Activated naive CD8-positive, alpha-beta T cell treated with anti-CD3 and anti-CD28 coated beads, Interleukin-2, amount 10 ng/mL, durations not matched to agents 7 days and 5 days (primary cell): ENCODE data around the gene RHOD. TPM values are rescaled to one million over a fixed set of nuclear protein-coding genes. Genes with fewer than 3 reads are reported as not detected.
A peak's percentile ranks its signal among the peaks of the same experiment; 100 is the strongest.

Experiments used
- ATAC-seq: fragments of 150-1000 bp; cut with Tn5 transposase; one replicate; pipeline ENCODE4 v1.10.0; 2021; ENCODE audit warnings: low read depth, moderate library complexity
- POLR2A ChIA-PET: fragments of 350-600 bp; sonication (Branson Sonifier 250); formaldehyde crosslinking; loops from one replicate; lab custom pipeline; 2021; ENCODE audit warnings: antibody characterized with exemption; lab: Charles Lee
- DNase-seq: peaks from one replicate; pipeline ENCODE4 v3.0.0; 2021
- H3K27ac Mint-ChIP-seq: one replicate; pipeline ENCODE4 v1.8.0; 2022; ENCODE audit warnings: mild to moderate bottlenecking, mixed read lengths
- H3K27me3 Mint-ChIP-seq: one replicate; pipeline ENCODE4 v1.8.0; 2022; ENCODE audit warnings: mild to moderate bottlenecking, moderate library complexity, mixed read lengths
- H3K36me3 Mint-ChIP-seq: one replicate; pipeline ENCODE4 v1.8.0; 2021; ENCODE audit warnings: mild to moderate bottlenecking, mixed read lengths
- H3K4me1 Mint-ChIP-seq: one replicate; pipeline ENCODE4 v1.8.0; 2021; ENCODE audit warnings: mixed read lengths
- H3K4me3 Mint-ChIP-seq: one replicate; pipeline ENCODE4 v1.8.0; 2022; ENCODE audit warnings: mild to moderate bottlenecking, moderate library complexity, mixed read lengths
- H3K9me3 Mint-ChIP-seq: one replicate; pipeline ENCODE4 v1.8.0; 2021; ENCODE audit warnings: mixed read lengths
- microRNA-seq: library from miRNA; unstranded; fragments of <30 nt; microRNA quantifications from one replicate; pipeline ENCODE4 v1.2.0, GENCODE V29; 2022
- total RNA-seq, 2 experiments: library from RNA; stranded (reverse); gene quantifications; one replicate each; pipeline ENCODE4 v1.2.3, GENCODE V29; 2021

The RHOD gene
- total RNA-seq, 2 experiments from 2014 or later: 0.39 to 0.54 TPM

DNA sequence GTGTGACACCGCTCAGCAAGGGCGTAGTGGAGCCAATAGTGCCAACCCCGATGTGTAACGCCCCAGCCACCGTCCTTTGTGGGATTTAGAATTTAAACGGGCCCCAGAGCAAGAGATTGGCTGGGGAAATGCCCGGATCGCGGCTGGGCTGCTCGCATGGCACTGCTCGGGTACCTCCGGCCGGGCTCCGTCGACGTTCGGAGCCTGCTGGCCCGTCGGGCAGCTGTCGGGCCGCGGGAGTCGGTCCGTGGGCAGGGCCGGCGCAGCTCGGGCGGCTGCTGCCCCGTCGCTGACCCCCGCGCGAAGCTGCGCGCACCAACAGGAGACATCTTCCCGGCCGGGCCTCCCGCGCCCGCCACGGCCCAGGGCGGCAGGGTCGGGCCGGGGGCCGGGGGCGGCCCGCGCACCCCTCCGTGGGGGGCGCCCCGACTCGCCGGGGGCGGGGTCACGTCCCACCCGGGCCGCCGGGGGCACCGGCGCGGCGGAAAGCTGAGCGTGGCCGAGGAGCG is 61.1 kb downstream of the RHOD start:
- Mint-ChIP-seq H3K4me3 (peak overlapping the region; percentile 76), H3K36me3 (peaks cover 17% of the 10 kb centered on the region), H3K4me1 (peaks cover 29% of the 10 kb centered on the region), H3K27me3 (peaks cover 1% of the 10 kb centered on the region), H3K9me3 (no peaks in the 10 kb centered on the region), H3K27ac (peak overlapping the region; percentile 76)
- ATAC-seq: no peak
- DNase-seq: no peak
- POLR2A ChIA-PET: interaction anchor here (0.7 to 4.7 kb wide), 3 partner anchors 8 to 35 kb away, joined by 3 to 43 read pairs (median 5); no protein-coding TSS in a partner anchor

GRCh38 chr11:67118181-67118766 is 61.6 kb downstream of the RHOD start:
- Mint-ChIP-seq H3K4me1 (peaks cover 33% of the 10 kb centered on the region), H3K27me3 (peaks cover 1% of the 10 kb centered on the region), H3K4me3 (peak overlapping the region; percentile 79), H3K9me3 (no peaks in the 10 kb centered on the region), H3K27ac (peak overlapping the region; percentile 85), H3K36me3 (peaks cover 19% of the 10 kb centered on the region)
- POLR2A ChIA-PET: interaction anchor here (0.6 to 4.7 kb wide), 8 partner anchors 9 to 199 kb away, joined by 3 to 43 read pairs (median 4); partner anchors contain the start of gene PC
- DNase-seq (peak; percentile 78), ATAC-seq (peak; percentile 23)

DNA sequence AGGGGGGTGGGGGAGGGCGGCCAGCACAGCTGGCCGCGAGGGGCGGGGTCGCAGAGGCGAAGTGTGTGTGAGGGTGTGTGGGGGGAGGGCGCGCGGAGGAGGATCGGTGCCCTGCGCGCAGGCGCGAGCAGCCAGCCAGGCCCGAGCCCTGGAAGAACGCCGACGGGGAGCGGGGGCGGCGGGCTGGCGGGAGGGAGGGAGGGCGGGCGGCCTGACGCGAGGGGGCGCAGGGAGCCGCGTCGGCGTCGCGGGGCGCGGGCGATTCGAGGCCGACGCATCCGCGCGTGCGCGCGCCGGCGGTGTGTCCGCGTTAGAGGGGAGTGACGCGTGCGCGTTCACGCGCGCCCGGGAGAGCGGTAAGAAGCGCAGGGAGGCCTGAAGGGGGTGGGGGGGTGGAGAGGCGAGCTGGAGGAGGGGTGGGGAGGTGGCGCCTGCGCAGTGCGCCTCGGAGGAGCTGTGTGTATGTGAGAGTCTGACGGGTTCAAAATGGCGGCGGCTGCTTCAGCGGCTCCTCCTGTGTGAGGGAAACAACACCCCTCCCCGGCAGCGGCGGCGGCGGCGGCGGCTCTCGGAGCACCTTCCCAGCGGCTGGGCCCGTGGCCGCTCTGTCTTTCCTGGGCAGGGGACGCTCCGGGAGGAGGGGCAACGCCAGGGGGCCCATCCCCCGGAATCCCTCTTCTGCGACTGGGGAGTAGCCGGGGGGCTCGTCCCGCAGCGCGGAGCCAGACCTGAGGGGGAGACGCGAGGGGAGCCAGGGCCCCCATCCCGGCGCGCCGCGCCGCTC is 62.3 kb downstream of the RHOD start, which contains the start of gene KDM2A:
Gene KDM2A (plus strand): TSS at position 463 of the 784 bp plus-strand sequence. CDS start 2,054 bp downstream, outside the sequence.
- Mint-ChIP-seq H3K4me1 (peaks cover 33% of the 10 kb centered on the region), H3K9me3 (no peaks in the 10 kb centered on the region), H3K4me3 (peak within 1 kb of the TSS; percentile 99), H3K27ac (peak within 1 kb of the TSS; percentile 95), H3K36me3 (peaks cover 23% of the 10 kb centered on the region), H3K27me3 (peaks cover 1% of the 10 kb centered on the region)
- peak; percentile 84 for ATAC-seq
- peak; percentile 98 for DNase-seq
- POLR2A ChIA-PET: interaction anchor here (0.6 to 4.7 kb wide), 12 partner anchors 10 to 261 kb away, joined by 3 to 43 read pairs (median 3); partner anchors contain the start of gene PC

DNA sequence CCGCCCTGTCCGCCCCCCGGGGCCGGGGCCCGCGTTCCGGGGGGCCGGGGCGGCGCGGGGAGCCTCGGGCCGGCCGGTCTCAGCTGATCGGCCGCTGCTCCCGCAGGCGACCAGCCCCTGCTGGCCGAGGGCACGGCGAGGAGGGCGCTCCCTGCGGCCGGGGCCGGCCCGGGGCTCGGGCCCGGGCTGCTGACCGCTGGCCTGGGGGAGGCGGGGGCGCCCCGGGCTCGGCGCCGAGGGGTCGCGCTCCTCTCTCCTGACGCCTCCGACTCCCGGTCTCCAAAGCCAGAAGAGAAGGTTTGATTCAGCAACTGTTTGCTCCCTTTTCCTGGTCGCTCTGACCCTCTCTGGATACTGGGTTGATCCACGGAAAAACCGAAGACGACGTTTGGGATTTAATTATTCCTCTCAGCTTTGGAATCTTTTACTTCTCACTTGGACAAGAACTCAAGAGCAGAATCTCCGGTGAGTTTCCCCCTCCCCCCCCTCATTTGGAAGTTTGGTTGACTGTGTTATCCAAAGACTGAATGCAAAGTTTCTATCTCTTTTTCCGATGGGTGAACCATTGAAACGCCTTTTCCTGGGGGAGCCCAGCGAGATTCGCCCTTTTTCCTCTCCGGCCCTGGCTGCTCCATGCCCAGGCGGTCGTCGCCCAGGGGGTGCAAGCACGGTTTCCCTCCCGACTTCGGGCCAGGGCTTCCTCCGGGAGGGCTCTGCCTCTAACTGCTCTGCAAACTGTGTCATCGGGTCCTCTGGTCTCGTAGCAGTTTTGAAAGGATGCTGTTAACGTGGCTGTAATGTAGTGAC is 63.1 kb downstream of the RHOD start:
- H3K27me3 Mint-ChIP-seq: peaks cover 1% of the 10 kb centered on the region
- no peak for ATAC-seq
- H3K9me3 Mint-ChIP-seq: no peaks in the 10 kb centered on the region

DNA sequence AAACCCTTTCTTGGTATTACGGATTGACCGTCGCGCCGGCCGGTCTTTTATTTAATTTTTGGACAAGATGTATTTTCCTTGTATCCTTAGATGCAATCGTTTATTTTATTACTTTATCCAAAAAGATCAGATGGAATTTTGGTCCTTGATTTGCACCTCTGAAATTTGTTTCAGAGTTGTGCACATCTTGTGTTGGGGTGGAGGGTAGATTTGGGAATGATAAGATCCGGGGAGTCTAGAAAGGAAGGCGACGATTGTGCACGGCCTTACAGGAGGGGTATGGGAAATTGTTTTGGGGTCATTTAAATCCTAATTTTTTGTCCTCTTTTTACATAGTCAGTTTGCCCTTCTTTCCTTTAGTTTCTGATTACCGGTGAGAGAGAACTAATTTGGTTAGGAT is 63.8 kb downstream of the RHOD start:
- Mint-ChIP-seq H3K27me3 (peaks cover 1% of the 10 kb centered on the region), H3K36me3 (peaks cover 25% of the 10 kb centered on the region), H3K9me3 (no peaks in the 10 kb centered on the region), H3K4me1 (peaks cover 32% of the 10 kb centered on the region), H3K27ac (peak overlapping the region; percentile 95), H3K4me3 (peak overlapping the region; percentile 99)
- no peak for DNase-seq
- no peak for ATAC-seq
- POLR2A ChIA-PET: interaction anchor here (1.7 kb wide), 1 partner anchor 120 kb away, joined by 12 read pairs; no protein-coding TSS in a partner anchor

More for the DNA sequence above, 63.1 kb downstream of the RHOD start:
- Mint-ChIP-seq H3K27ac (peak overlapping the region; percentile 95), H3K4me3 (peak overlapping the region; percentile 99), H3K4me1 (peaks cover 30% of the 10 kb centered on the region), H3K36me3 (peaks cover 23% of the 10 kb centered on the region)
- POLR2A ChIA-PET: interaction anchor here (0.6 to 4.7 kb wide), 8 partner anchors 9 to 261 kb away, joined by 3 to 43 read pairs (median 3); no protein-coding TSS in a partner anchor
- DNase-seq: peak; percentile 55

DNA sequence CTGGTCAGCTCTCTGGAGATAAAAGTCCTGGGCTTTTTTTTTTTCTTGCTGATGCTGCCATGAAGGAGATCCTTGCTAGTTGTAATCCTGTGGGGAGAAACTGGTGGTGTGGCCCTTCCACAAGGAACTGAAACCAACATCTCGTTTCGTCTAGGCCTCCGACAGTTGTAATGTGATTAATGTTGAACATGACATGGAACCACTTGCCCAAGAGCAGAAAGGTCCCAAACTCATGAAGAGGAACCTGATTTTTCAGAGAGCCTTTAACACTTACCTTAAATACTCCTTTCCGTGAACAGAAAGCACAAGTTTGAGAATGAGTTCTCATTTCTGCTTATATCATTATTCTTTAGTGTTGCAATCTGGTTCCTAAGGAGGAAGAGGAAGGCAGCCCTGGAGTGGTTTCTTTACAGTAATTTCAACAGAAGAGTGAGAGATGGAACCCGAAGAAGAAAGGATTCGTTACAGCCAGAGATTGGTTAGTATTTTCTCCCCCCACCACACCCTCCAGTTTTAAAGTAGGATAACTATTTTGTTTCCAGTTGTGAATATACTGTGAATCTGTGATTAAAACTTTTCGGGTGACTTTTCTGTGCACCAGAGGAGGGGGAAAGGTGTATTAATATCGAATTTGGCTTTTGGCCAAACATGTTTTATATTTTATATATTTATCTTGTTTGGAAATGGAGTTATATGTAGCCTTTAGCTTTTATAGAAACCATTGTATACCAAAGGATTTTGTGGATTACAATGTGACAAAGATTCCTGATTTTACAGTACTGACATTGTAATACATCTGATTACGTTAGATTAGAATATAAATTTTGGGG is 64.4 kb downstream of the RHOD start:
- H3K27ac Mint-ChIP-seq: peak overlapping the region; percentile 95
- H3K4me3 Mint-ChIP-seq: peak overlapping the region; percentile 99
- no peaks in the 10 kb centered on the region for H3K27me3 Mint-ChIP-seq
- ATAC-seq (no peak), DNase-seq (peak; percentile 18)
- POLR2A ChIA-PET: no interaction called here
- H3K9me3 Mint-ChIP-seq: no peaks in the 10 kb centered on the region
- H3K4me1 Mint-ChIP-seq: peaks cover 29% of the 10 kb centered on the region
- H3K36me3 Mint-ChIP-seq: peaks cover 25% of the 10 kb centered on the region

Small RNA genes lying within 50 kb of the gene (microRNA-seq; reads per million reads assigned to microRNA genes)
- gene MIR6860: not detected

Other genes with a start within 250 kb of the RHOD start
- 10 to 100 TPM; 23.0 to 27.2 TPM for gene RCE1, start 213.4 kb upstream of the RHOD start, total RNA-seq
- 10 to 100 TPM; 16.4 to 17.0 TPM for gene LRFN4, start 199.8 kb upstream of the RHOD start, total RNA-seq
- 1 to 10 TPM; 8.2 to 9.0 TPM for gene PC, start 98.5 kb upstream of the RHOD start, total RNA-seq
- not detected for gene C11orf86, start 81.5 kb upstream of the RHOD start, total RNA-seq
- not detected for gene SYT12, start 33.7 kb upstream of the RHOD start, total RNA-seq
- 100 to 1,000 TPM; 128 to 134 TPM for gene KDM2A, start 62.4 kb downstream of the RHOD start, total RNA-seq
- 100 to 1,000 TPM; 325 to 341 TPM for gene GRK2, start 209.6 kb downstream of the RHOD start, total RNA-seq
- 100 to 1,000 TPM; 185 to 207 TPM for gene ANKRD13D, start 232.5 kb downstream of the RHOD start, total RNA-seq
- 10 to 100 TPM; 24.6 to 27.0 TPM for gene SSH3, start 246.7 kb downstream of the RHOD start, total RNA-seq